ENCODE results near the gene SLC26A9. TPM values are rescaled to one million over a fixed set of nuclear protein-coding genes. Genes with fewer than 3 reads are reported as not detected.
"Not testable (repeated sequence)": the region's sequence is repeated elsewhere in the genome, so short reads cannot be mapped to it uniquely, and the experiment has no call there.

Gene SLC26A9
- total and polyA plus RNA-seq, 2 experiments from 2014 or later: not detected

GRCh38 chr1:205914155-205914507, 29.1 kb downstream of the SLC26A9 start:
- WGBS, 2 experiments (ENCODE audit: low coverage in 1 of 2, low lambda C conversion rate in 2 of 2, missing lambda C conversion rate in 2 of 2): 89 to 98% methylated on average over 2 of the region's 2 CpGs
- Histone ChIP-seq H3K4me1 (ENCODE audit: insufficient read depth) (peaks cover 7% of the 10 kb centered on the region; the same call in 1 of the 2 replicates), H3K9me3 (ENCODE audit: low read depth) (no peaks in the 10 kb centered on the region), H2AFZ (no peak overlapping the region), H3K9ac (no peak overlapping the region), H3K4me3 (no peak overlapping the region), H3K36me3 (ENCODE audit: low read depth) (no peaks in the 10 kb centered on the region), H3F3A (ENCODE audit: insufficient read depth) (no peaks in the 10 kb centered on the region), H3K27me3 (replicated peaks; ENCODE audit: insufficient read depth) (no peaks in the 10 kb centered on the region), H3K4me2 (ENCODE audit: unreplicated experiment) (no peak overlapping the region), H3K9me2 (ENCODE audit: insufficient read depth) (no peaks in the 10 kb centered on the region), H3K27ac (no peak overlapping the region), H3K79me2 (ENCODE audit: insufficient read depth) (no peaks in the 10 kb centered on the region), H4K20me1 (ENCODE audit: insufficient read depth) (no peaks in the 10 kb centered on the region)
- in situ Hi-C loops (cut with MboI): loop anchor here (5.0 kb wide), 1 partner anchor 127 kb away; no protein-coding TSS in a partner anchor
- TF ChIP-seq EZH2 (IDR thresholded peaks at IDR 0.05; ENCODE audit: insufficient read depth, poor library complexity, severe bottlenecking) (no peak), EZH2phosphoT487 (IDR thresholded peaks at IDR 0.05; ENCODE audit: insufficient read depth, low read depth) (no peak)
- DNase-seq: no peak

- Histone ChIP-seq H3K9me3 (ENCODE audit: low read depth) (no peaks in the 10 kb centered on the region), H2AFZ (no peak overlapping the region), H3F3A (ENCODE audit: insufficient read depth) (no peaks in the 10 kb centered on the region), H3K36me3 (ENCODE audit: low read depth) (no peaks in the 10 kb centered on the region), H3K27ac (no peak overlapping the region), H3K4me2 (ENCODE audit: unreplicated experiment) (no peak overlapping the region), H3K79me2 (ENCODE audit: insufficient read depth) (no peaks in the 10 kb centered on the region), H3K9ac (no peak overlapping the region), H3K27me3 (replicated peaks; ENCODE audit: insufficient read depth) (no peaks in the 10 kb centered on the region), H3K9me2 (ENCODE audit: insufficient read depth) (no peaks in the 10 kb centered on the region), H4K20me1 (ENCODE audit: insufficient read depth) (no peaks in the 10 kb centered on the region), H3K4me1 (ENCODE audit: insufficient read depth) (peaks cover 7% of the 10 kb centered on the region; the same call in 1 of the 2 replicates), H3K4me3 (no peak overlapping the region)
- peak; percentile 25 for DNase-seq
- no peak for TF ChIP-seq EZH2 (IDR thresholded peaks at IDR 0.05; ENCODE audit: insufficient read depth, poor library complexity, severe bottlenecking)
- TF ChIP-seq EZH2phosphoT487 (IDR thresholded peaks at IDR 0.05; ENCODE audit: insufficient read depth, low read depth): no peak
- in situ Hi-C loops (cut with MboI): loop anchor here (5.0 kb wide), 1 partner anchor 126 kb away; no protein-coding TSS in a partner anchor
- 14 to 17% methylated on average over 4 of the region's 4 CpGs for WGBS, 2 experiments (ENCODE audit: low coverage in 1 of 2, low lambda C conversion rate in 2 of 2, missing lambda C conversion rate in 2 of 2)
Measured at GRCh38 chr1:205913451-205914154, 29.7 kb downstream of the SLC26A9 start.

GRCh38 chr1:205907794-205908193, 35.5 kb downstream of the SLC26A9 start:
- H2AFZ ChIP-seq: peak overlapping the region; percentile 69
- H3K9me2 ChIP-seq (ENCODE audit: insufficient read depth): no peaks in the 10 kb centered on the region
- no peaks in the 10 kb centered on the region for H3K27me3 ChIP-seq (replicated peaks; ENCODE audit: insufficient read depth)
- WGBS, 2 experiments (ENCODE audit: low coverage in 1 of 2, low lambda C conversion rate in 2 of 2, missing lambda C conversion rate in 2 of 2): 30 to 38% methylated on average over 2 of the region's 2 CpGs
- H3K4me3 ChIP-seq: no peak overlapping the region
- H3K4me2 ChIP-seq (ENCODE audit: unreplicated experiment): peak overlapping the region; percentile 32
- H4K20me1 ChIP-seq (ENCODE audit: insufficient read depth): no peaks in the 10 kb centered on the region
- no peaks in the 10 kb centered on the region for H3F3A ChIP-seq (ENCODE audit: insufficient read depth)
- H3K36me3 ChIP-seq (ENCODE audit: low read depth): no peaks in the 10 kb centered on the region
- no peak for TF ChIP-seq EZH2 (IDR thresholded peaks at IDR 0.05; ENCODE audit: insufficient read depth, poor library complexity, severe bottlenecking)
- no peaks in the 10 kb centered on the region for H3K79me2 ChIP-seq (ENCODE audit: insufficient read depth)
- peaks cover 9% of the 10 kb centered on the region for H3K4me1 ChIP-seq (ENCODE audit: insufficient read depth)
- in situ Hi-C loops (cut with MboI): no loop called here
- peak overlapping the region; percentile 74 for H3K27ac ChIP-seq
- H3K9ac ChIP-seq: peak overlapping the region; percentile 68
- DNase-seq: peak; percentile 78
- H3K9me3 ChIP-seq (ENCODE audit: low read depth): no peaks in the 10 kb centered on the region

- H3K27ac ChIP-seq; H3F3A ChIP-seq (ENCODE audit: insufficient read depth); H3K36me3 ChIP-seq (ENCODE audit: low read depth); H3K27me3 ChIP-seq (replicated peaks; ENCODE audit: insufficient read depth); in situ Hi-C loops (cut with MboI); DNase-seq; H3K4me3 ChIP-seq; H3K9ac ChIP-seq; H3K9me2 ChIP-seq (ENCODE audit: insufficient read depth); H3K79me2 ChIP-seq (ENCODE audit: insufficient read depth); H3K4me1 ChIP-seq (ENCODE audit: insufficient read depth); H3K4me2 ChIP-seq (ENCODE audit: unreplicated experiment); H2AFZ ChIP-seq; H3K9me3 ChIP-seq (ENCODE audit: low read depth); H4K20me1 ChIP-seq (ENCODE audit: insufficient read depth): not testable (repeated sequence)
- WGBS, 2 experiments (ENCODE audit: low coverage in 1 of 2, low lambda C conversion rate in 2 of 2, missing lambda C conversion rate in 2 of 2): 39 to 48% methylated on average over 3 of the region's 3 CpGs
Measured at GRCh38 chr1:205905095-205905494, 38.2 kb downstream of the SLC26A9 start.
